G401 (cell line): ENCODE data around the gene MAN1A2. TPM values are rescaled to one million over a fixed set of nuclear protein-coding genes. Genes with fewer than 3 reads are reported as not detected.
"Not testable (repeated sequence)": the region's sequence is repeated elsewhere in the genome, so short reads cannot be mapped to it uniquely, and the experiment has no call there.

Experiments used
- DNase-seq: peaks from one replicate; pipeline ENCODE4 v3.0.0-alpha.2; 2015; ENCODE audit warnings: low spot score
- in situ Hi-C: cut with HindIII; loops from 2 replicates; pipeline ENCODE4 v1.10.0; 2016; ENCODE audit warnings: low sequenced_read_pairs, mixed read lengths
- total RNA-seq: library from RNA; depleted of rRNA; stranded (reverse); fragments of >200 nt; shearing (Covaris generic); gene quantifications from 2 replicates; pipeline ENCODE4 v1.2.3, GENCODE V29; 2014; rRNA removed

Gene MAN1A2
- 14.1 and 15.3 TPM in 2 replicates for total RNA-seq

DNA sequence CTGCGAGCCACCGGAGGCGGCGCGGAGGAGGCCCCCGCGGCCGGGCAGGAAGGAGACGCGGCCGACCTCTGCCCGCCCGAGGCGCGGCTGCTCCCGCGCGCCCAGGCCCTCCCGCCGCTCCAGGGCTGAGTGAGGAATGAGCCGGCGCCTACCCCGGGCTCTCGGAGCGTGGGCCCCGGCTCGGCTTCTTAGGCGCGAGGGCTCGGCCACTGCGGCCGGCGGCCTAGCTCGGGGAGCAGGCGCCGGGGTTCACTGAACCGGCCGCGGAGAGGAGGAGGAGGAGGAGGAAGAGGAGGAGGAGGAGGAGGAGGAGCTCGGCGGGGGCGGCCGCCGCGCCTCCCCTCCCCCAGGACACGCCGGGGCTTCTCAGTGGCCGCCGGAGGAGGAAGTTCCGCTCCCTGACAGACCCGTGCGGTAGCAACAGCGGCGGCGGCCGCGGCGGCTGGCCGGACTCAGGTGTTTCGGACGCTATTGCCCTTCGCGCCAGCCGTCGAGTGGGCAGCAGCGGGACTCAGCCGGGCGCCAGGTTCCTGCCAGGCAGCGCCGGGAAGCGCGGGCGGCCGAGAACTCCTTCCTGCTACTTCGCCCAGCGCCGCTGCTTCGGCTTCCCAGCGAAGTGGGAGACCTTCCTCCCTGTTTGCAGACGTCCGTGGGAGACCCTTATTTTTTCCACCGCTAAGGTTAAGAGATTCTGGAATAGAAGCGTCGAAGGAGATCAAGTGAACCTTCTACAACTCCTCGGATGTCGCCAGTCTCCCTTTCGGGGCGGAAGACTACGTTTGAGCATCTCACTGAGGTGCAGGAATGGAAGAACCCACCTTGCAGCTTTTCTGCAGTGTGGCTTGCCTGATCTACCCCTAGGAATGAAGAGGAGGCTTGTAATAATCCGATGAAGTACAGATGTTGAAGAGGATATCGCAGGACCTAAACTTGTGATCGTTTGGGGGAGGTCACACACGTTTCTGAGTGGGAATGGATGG lies at the start of gene MAN1A2:
MAN1A2 (plus strand) TSS at position 404 of the 980 bp plus-strand sequence. CDS start 735 bp downstream, outside the sequence.
- DNase-seq, result peak; percentile 77
- in situ Hi-C loops, result no loop called here

GRCh38 chr1:117318011-117318410 lies 49.2 kb upstream of the MAN1A2 start:
- in situ Hi-C loops, result no loop called here
- no peak for DNase-seq

GRCh38 chr1:117318426-117318825 lies 48.8 kb upstream of the MAN1A2 start:
- DNase-seq, result no peak
- in situ Hi-C loops, result no loop called here

- in situ Hi-C loops, result no loop called here
- DNase-seq, result no peak
These were observed 46.7 kb upstream of the MAN1A2 start for GRCh38 chr1:117320515-117320914.

- in situ Hi-C loops, result no loop called here
- DNase-seq, result no peak
These were observed 45.3 kb upstream of the MAN1A2 start for GRCh38 chr1:117321680-117322609.

GRCh38 chr1:117324357-117324756 lies 42.9 kb upstream of the MAN1A2 start:
- in situ Hi-C loops, result no loop called here
- no peak for DNase-seq

- in situ Hi-C loops, DNase-seq: not testable (repeated sequence)
These were observed 41.2 kb upstream of the MAN1A2 start for GRCh38 chr1:117326035-117326434.

DNA sequence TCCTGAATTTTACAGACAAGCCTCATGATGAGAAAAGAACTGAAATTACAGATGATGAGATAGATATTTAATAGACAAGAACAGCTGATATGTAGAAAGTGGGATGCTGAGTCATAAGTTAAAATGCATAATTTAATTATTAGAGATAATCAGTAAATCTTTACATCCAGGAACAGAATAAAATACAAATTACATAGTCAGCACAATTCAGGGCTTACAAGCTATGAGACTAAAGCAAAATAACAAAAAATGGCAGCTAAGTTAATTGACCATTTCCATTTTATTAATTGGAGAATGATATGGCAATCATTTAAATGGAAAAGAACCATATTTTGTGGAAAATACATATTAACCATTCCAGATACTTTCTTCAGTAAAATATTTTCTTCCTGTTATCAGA lies 40.2 kb upstream of the MAN1A2 start:
- DNase-seq, result no peak
- in situ Hi-C loops, result no loop called here

DNA sequence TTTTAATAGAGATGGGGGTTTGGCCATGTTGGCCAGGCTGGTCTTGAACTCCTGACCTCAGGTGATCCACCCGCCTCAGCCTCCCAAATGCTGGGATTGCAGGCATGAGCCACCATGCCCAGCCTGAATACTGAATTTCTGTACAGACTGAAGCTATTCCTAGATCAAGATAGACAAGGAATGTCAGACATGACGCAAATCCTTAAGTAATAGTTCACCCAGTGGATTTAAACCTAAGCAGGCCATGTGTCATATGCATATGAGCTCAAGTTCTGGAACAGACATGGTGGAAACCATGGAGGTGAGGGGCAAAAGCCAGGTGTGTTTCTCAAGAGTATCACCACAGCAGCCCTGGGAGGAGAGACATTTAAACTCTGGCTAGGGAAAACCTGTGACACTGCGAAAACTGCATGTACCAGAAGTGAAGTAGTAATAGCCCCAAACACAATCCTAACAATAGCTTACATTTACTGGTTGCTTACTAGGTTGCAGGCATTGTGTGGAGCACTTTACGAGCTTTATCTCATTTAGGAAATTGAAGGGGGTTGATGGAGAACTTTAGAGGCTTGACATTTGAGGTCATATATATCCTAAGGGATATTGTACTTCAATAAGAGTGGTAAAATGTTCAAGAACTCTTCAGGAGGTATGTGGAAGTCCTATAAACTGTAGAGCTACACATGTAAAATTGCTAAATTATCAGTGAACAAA lies 31.7 kb upstream of the MAN1A2 start:
- DNase-seq, result no peak
- in situ Hi-C loops, result no loop called here

- in situ Hi-C loops, result no loop called here
- DNase-seq, result peak; percentile 2
These were observed 31.0 kb upstream of the MAN1A2 start for GRCh38 chr1:117336088-117336817.

DNA sequence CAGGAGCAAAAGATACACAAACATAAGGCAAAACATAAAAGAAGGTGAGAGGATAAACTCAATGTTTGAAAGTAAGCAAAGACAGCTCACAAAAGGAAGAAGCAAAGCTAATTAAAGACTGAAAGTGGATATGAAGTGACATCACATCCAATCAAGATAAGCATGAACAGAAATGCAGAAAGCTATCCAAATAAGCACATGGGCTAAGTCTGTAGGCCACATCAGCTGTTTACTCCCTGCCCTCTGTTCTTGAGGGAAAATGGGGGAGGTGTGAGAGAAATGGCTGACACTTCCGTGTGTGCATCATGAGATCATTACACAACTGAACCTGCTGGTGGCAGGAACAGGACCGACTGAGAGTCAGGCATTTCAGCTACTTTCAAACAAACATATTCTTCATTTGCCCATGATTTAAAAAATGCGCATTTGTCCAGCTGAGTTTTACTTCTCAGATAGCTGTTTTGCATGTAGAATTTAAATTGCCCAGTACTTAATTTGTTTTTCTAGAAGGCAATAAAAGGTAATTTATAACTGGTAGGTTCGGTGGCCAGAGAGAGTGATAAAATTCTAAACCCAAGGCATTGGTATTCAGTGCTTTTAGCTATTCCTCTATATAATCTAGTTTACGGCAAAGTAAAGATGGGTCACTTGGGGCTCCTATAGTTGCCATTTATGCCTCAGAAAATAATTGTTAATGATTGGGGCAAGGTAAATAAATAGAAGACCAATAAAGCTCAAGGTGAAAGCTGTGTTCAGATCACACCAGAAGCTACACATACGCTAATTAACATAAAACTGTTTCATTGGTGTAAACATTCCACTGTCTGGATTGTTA lies 27.2 kb upstream of the MAN1A2 start:
- no peak for DNase-seq
- in situ Hi-C loops, result no loop called here

DNA sequence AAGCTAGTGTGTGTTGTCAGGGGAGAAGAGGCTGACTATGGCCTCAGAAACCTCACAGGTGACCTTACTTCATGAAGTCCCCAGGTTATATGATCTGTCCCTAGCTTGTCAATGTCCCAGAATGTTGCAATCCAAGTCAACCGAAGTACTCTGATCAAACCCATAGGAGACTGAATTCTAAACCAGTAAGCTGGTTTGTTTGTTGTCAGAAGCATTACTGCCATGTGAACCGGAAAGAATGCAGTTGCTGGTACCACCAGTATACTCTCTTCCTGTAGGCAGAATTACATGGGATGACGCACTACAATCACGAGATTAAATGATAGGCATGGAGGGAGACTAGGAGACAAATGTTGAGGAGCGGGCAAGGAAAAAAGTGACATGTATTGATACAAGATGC lies 26.1 kb upstream of the MAN1A2 start:
- in situ Hi-C loops, result no loop called here
- no peak for DNase-seq

GRCh38 chr1:117342397-117342796 lies 24.9 kb upstream of the MAN1A2 start:
- in situ Hi-C loops, result no loop called here
- no peak for DNase-seq

GRCh38 chr1:117346206-117346928 lies 20.9 kb upstream of the MAN1A2 start:
- in situ Hi-C loops, result no loop called here
- DNase-seq, result no peak

DNA sequence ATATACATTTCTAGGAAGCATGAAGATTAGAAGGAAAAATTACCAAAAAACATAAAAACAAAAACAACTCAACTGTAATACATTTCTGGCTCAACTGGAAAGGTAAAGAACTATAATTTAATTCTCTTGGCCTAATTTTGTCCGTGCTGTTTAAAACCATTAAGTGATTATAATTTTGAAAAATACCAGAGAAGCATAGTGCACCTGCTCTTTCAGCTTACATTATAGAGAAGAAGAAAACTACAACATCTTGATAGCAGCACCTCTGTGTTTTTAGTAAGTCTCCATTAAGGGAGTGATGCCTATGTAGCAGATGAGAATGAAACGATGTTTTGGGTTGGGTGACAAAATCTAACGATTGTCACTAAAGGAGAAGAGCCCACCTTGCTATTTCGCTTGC lies 19.3 kb upstream of the MAN1A2 start:
- in situ Hi-C loops, result no loop called here
- no peak for DNase-seq

- in situ Hi-C loops, DNase-seq: not testable (repeated sequence)
These were observed 14.6 kb upstream of the MAN1A2 start for GRCh38 chr1:117352695-117353094.
